ENCODE data around the gene FAM13C.

The FAM13C gene

GRCh38 chr10:59244871-59245270 lies 117.5 kb downstream of the FAM13C start:
- H3K4me3 ChIP-seq (ENCODE audit: low read length): no peak overlapping the region
- H3K27me3 ChIP-seq (ENCODE audit: control insufficient read depth, low read length): no peaks in the 10 kb centered on the region
- H3K27ac ChIP-seq (ENCODE audit: low read depth, low read length): no peak overlapping the region
- TF ChIP-seq CTCF (IDR thresholded peaks at IDR 0.05; ENCODE audit: low read depth, low read length, poor library complexity, severe bottlenecking) (no peak), EZH2phosphoT487 (IDR thresholded peaks at IDR 0.05; ENCODE audit: borderline replicate concordance, low read length) (no peak)
- H3K9me2 ChIP-seq (replicated peaks; ENCODE audit: control insufficient read depth, low read length): no peaks in the 10 kb centered on the region
- H4K20me1 ChIP-seq (ENCODE audit: control insufficient read depth, insufficient read depth, low read depth, low read length): no peaks in the 10 kb centered on the region
- no peak overlapping the region for H3K4me2 ChIP-seq (ENCODE audit: low read length)
- H3K79me2 ChIP-seq (ENCODE audit: control insufficient read depth, low read length): no peaks in the 10 kb centered on the region
- H3K4me1 ChIP-seq (ENCODE audit: control insufficient read depth, low read length): no peaks in the 10 kb centered on the region
- H3K36me3 ChIP-seq (ENCODE audit: control insufficient read depth, low read length): no peaks in the 10 kb centered on the region
- no peaks in the 10 kb centered on the region for H3K9me3 ChIP-seq (ENCODE audit: control insufficient read depth, insufficient read depth, low read length)
- no peaks in the 10 kb centered on the region for H3F3A ChIP-seq (ENCODE audit: control insufficient read depth, insufficient read depth)

GRCh38 chr10:59243611-59244195 lies 118.6 kb downstream of the FAM13C start:
- Histone ChIP-seq H3K9me3 (ENCODE audit: control insufficient read depth, insufficient read depth, low read length) (peaks cover 4% of the 10 kb centered on the region; the same call in 1 of the 2 replicates), H3K36me3 (ENCODE audit: control insufficient read depth, low read length) (no peaks in the 10 kb centered on the region), H3K79me2 (ENCODE audit: control insufficient read depth, low read length) (no peaks in the 10 kb centered on the region), H4K20me1 (ENCODE audit: control insufficient read depth, insufficient read depth, low read depth, low read length) (no peaks in the 10 kb centered on the region), H3K27me3 (ENCODE audit: control insufficient read depth, low read length) (no peaks in the 10 kb centered on the region), H3F3A (ENCODE audit: control insufficient read depth, insufficient read depth) (no peaks in the 10 kb centered on the region), H3K4me3 (ENCODE audit: low read length) (no peak overlapping the region), H3K4me2 (ENCODE audit: low read length) (no peak overlapping the region), H3K9me2 (replicated peaks; ENCODE audit: control insufficient read depth, low read length) (no peaks in the 10 kb centered on the region), H3K27ac (ENCODE audit: low read depth, low read length) (no peak overlapping the region), H3K4me1 (ENCODE audit: control insufficient read depth, low read length) (no peaks in the 10 kb centered on the region)
- no peak for TF ChIP-seq CTCF (IDR thresholded peaks at IDR 0.05; ENCODE audit: low read depth, low read length, poor library complexity, severe bottlenecking)
- TF ChIP-seq EZH2phosphoT487 (IDR thresholded peaks at IDR 0.05; ENCODE audit: borderline replicate concordance, low read length): no peak

DNA sequence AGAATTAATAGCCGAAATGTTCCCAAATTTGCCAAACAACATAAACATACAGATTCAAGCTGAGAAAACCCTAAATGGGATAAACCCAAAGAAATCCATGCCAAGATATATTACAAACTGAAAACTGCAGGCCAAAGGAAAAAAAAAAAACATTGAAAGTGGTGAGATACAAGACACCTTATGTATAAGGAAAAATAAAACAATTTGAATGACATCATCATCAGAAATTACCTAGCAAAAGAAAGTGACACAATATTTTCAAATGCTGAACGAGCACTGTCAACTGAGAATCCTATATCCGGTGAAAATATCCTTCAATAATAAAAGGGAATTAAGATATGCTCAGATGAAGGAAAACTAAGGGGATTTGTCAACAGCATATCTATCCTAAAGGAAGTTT lies 119.4 kb downstream of the FAM13C start:
- H3K4me3 ChIP-seq (ENCODE audit: low read length): no peak overlapping the region
- H3K27ac ChIP-seq (ENCODE audit: low read depth, low read length): no peak overlapping the region
- TF ChIP-seq EZH2phosphoT487 (IDR thresholded peaks at IDR 0.05; ENCODE audit: borderline replicate concordance, low read length) (no peak), CTCF (IDR thresholded peaks at IDR 0.05; ENCODE audit: low read depth, low read length, poor library complexity, severe bottlenecking) (no peak)
- H3K27me3 ChIP-seq (ENCODE audit: control insufficient read depth, low read length): no peaks in the 10 kb centered on the region
- H3K36me3 ChIP-seq (ENCODE audit: control insufficient read depth, low read length): no peaks in the 10 kb centered on the region
- H3K4me2 ChIP-seq (ENCODE audit: low read length): no peak overlapping the region
- H3K4me1 ChIP-seq (ENCODE audit: control insufficient read depth, low read length): no peaks in the 10 kb centered on the region
- no peaks in the 10 kb centered on the region for H4K20me1 ChIP-seq (ENCODE audit: control insufficient read depth, insufficient read depth, low read depth, low read length)
- no peaks in the 10 kb centered on the region for H3K9me2 ChIP-seq (replicated peaks; ENCODE audit: control insufficient read depth, low read length)
- H3F3A ChIP-seq (ENCODE audit: control insufficient read depth, insufficient read depth): no peaks in the 10 kb centered on the region
- no peaks in the 10 kb centered on the region for H3K79me2 ChIP-seq (ENCODE audit: control insufficient read depth, low read length)
- H3K9me3 ChIP-seq (ENCODE audit: control insufficient read depth, insufficient read depth, low read length): peaks cover 4% of the 10 kb centered on the region; the same call in 1 of the 2 replicates

Data from DOHH2 (cell line).